Measurements from ENCODE around the gene SLC44A1. TPM values are rescaled to one million over a fixed set of nuclear protein-coding genes. Genes with fewer than 3 reads are reported as not detected.

The SLC44A1 gene
- total RNA-seq, 1 experiment from 2014 or later, result 3.7 TPM

GRCh38 chr9:105416840-105417239 lies 172.4 kb downstream of the SLC44A1 start:
- H3K9ac ChIP-seq (ENCODE audit: low read length), result no peak overlapping the region
- H3K9me3 ChIP-seq (ENCODE audit: low read length), result no peaks in the 10 kb centered on the region
- no peak overlapping the region for H3K4me3 ChIP-seq (ENCODE audit: low read length)
- no peak overlapping the region for H3K27ac ChIP-seq (ENCODE audit: low read length)
- no peaks in the 10 kb centered on the region for H3K79me2 ChIP-seq (ENCODE audit: low read length)
- no peaks in the 10 kb centered on the region for H3K9me2 ChIP-seq (replicated peaks; ENCODE audit: insufficient read depth, low read length)
- H3K4me2 ChIP-seq (ENCODE audit: low read depth, low read length, poor library complexity, severe bottlenecking), result no peak overlapping the region
- no peak for DNase-seq
- H2AFZ ChIP-seq (ENCODE audit: low read length), result no peak overlapping the region
- no peaks in the 10 kb centered on the region for H3K4me1 ChIP-seq (ENCODE audit: low read length)
- H3K36me3 ChIP-seq (ENCODE audit: insufficient read depth, low read length), result no peaks in the 10 kb centered on the region
- no peaks in the 10 kb centered on the region for H4K20me1 ChIP-seq (ENCODE audit: insufficient read depth, low read depth, low read length)
- H3K27me3 ChIP-seq (ENCODE audit: low read length), result no peaks in the 10 kb centered on the region

GRCh38 chr9:105418588-105419500 lies 174.4 kb downstream of the SLC44A1 start:
- no peak overlapping the region for H2AFZ ChIP-seq (ENCODE audit: low read length)
- no peak overlapping the region for H3K4me3 ChIP-seq (ENCODE audit: low read length)
- no peak overlapping the region for H3K27ac ChIP-seq (ENCODE audit: low read length)
- no peaks in the 10 kb centered on the region for H3K9me2 ChIP-seq (replicated peaks; ENCODE audit: insufficient read depth, low read length)
- H3K9ac ChIP-seq (ENCODE audit: low read length), result no peak overlapping the region
- H3K27me3 ChIP-seq (ENCODE audit: low read length), result no peaks in the 10 kb centered on the region
- no peaks in the 10 kb centered on the region for H3K36me3 ChIP-seq (ENCODE audit: insufficient read depth, low read length)
- no peaks in the 10 kb centered on the region for H4K20me1 ChIP-seq (ENCODE audit: insufficient read depth, low read depth, low read length)
- no peak for DNase-seq
- H3K79me2 ChIP-seq (ENCODE audit: low read length), result no peaks in the 10 kb centered on the region
- H3K9me3 ChIP-seq (ENCODE audit: low read length), result no peaks in the 10 kb centered on the region
- peaks cover 6% of the 10 kb centered on the region for H3K4me1 ChIP-seq (ENCODE audit: low read length)
- H3K4me2 ChIP-seq (ENCODE audit: low read depth, low read length, poor library complexity, severe bottlenecking), result no peak overlapping the region

- DNase-seq, result no peak
- Histone ChIP-seq H3K27me3 (ENCODE audit: low read length) (no peaks in the 10 kb centered on the region), H3K9ac (ENCODE audit: low read length) (no peak overlapping the region), H3K36me3 (ENCODE audit: insufficient read depth, low read length) (no peaks in the 10 kb centered on the region), H3K4me1 (ENCODE audit: low read length) (peaks cover 6% of the 10 kb centered on the region), H3K9me3 (ENCODE audit: low read length) (no peaks in the 10 kb centered on the region), H3K4me3 (ENCODE audit: low read length) (no peak overlapping the region), H2AFZ (ENCODE audit: low read length) (no peak overlapping the region), H4K20me1 (ENCODE audit: insufficient read depth, low read depth, low read length) (no peaks in the 10 kb centered on the region), H3K27ac (ENCODE audit: low read length) (no peak overlapping the region), H3K9me2 (replicated peaks; ENCODE audit: insufficient read depth, low read length) (no peaks in the 10 kb centered on the region), H3K4me2 (ENCODE audit: low read depth, low read length, poor library complexity, severe bottlenecking) (no peak overlapping the region), H3K79me2 (ENCODE audit: low read length) (no peaks in the 10 kb centered on the region)
These were observed 175.6 kb downstream of the SLC44A1 start for GRCh38 chr9:105419816-105420597.

GRCh38 chr9:105421154-105421553 lies 176.7 kb downstream of the SLC44A1 start:
- H3K9ac ChIP-seq (ENCODE audit: low read length), result no peak overlapping the region
- H3K9me2 ChIP-seq (replicated peaks; ENCODE audit: insufficient read depth, low read length), result no peaks in the 10 kb centered on the region
- peaks cover 10% of the 10 kb centered on the region for H3K4me1 ChIP-seq (ENCODE audit: low read length)
- H3K79me2 ChIP-seq (ENCODE audit: low read length), result no peaks in the 10 kb centered on the region
- H3K36me3 ChIP-seq (ENCODE audit: insufficient read depth, low read length), result no peaks in the 10 kb centered on the region
- no peak for DNase-seq
- H3K27ac ChIP-seq (ENCODE audit: low read length), result no peak overlapping the region
- no peaks in the 10 kb centered on the region for H4K20me1 ChIP-seq (ENCODE audit: insufficient read depth, low read depth, low read length)
- no peaks in the 10 kb centered on the region for H3K9me3 ChIP-seq (ENCODE audit: low read length)
- H2AFZ ChIP-seq (ENCODE audit: low read length), result no peak overlapping the region
- no peaks in the 10 kb centered on the region for H3K27me3 ChIP-seq (ENCODE audit: low read length)
- H3K4me3 ChIP-seq (ENCODE audit: low read length), result no peak overlapping the region
- no peak overlapping the region for H3K4me2 ChIP-seq (ENCODE audit: low read depth, low read length, poor library complexity, severe bottlenecking)

DNA sequence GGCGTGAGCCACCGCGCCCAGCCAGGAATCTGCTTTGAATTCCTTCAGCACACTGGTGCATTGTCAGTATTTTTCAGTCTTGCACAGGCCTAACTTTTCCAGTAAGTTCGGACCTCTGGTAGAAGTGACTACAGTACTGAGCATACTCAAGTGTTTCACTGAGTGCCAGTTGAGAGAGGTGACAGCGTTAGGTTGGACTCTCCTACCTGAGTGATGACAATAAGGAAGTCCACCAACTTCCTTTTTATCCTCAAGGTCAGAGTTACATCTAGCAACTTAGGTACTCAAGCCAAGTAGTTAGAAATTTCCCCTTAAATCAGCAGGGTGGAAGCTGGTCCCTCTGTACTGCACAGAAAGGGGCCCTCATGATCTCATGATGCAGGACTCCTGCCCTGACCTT lies 177.4 kb downstream of the SLC44A1 start:
- DNase-seq, result no peak
- Histone ChIP-seq H3K79me2 (ENCODE audit: low read length) (no peaks in the 10 kb centered on the region), H4K20me1 (ENCODE audit: insufficient read depth, low read depth, low read length) (no peaks in the 10 kb centered on the region), H2AFZ (ENCODE audit: low read length) (no peak overlapping the region), H3K4me3 (ENCODE audit: low read length) (no peak overlapping the region), H3K9me3 (ENCODE audit: low read length) (no peaks in the 10 kb centered on the region), H3K9me2 (replicated peaks; ENCODE audit: insufficient read depth, low read length) (no peaks in the 10 kb centered on the region), H3K36me3 (ENCODE audit: insufficient read depth, low read length) (no peaks in the 10 kb centered on the region), H3K27ac (ENCODE audit: low read length) (no peak overlapping the region), H3K27me3 (ENCODE audit: low read length) (no peaks in the 10 kb centered on the region), H3K4me2 (ENCODE audit: low read depth, low read length, poor library complexity, severe bottlenecking) (no peak overlapping the region), H3K4me1 (ENCODE audit: low read length) (peaks cover 10% of the 10 kb centered on the region), H3K9ac (ENCODE audit: low read length) (no peak overlapping the region)

DNA sequence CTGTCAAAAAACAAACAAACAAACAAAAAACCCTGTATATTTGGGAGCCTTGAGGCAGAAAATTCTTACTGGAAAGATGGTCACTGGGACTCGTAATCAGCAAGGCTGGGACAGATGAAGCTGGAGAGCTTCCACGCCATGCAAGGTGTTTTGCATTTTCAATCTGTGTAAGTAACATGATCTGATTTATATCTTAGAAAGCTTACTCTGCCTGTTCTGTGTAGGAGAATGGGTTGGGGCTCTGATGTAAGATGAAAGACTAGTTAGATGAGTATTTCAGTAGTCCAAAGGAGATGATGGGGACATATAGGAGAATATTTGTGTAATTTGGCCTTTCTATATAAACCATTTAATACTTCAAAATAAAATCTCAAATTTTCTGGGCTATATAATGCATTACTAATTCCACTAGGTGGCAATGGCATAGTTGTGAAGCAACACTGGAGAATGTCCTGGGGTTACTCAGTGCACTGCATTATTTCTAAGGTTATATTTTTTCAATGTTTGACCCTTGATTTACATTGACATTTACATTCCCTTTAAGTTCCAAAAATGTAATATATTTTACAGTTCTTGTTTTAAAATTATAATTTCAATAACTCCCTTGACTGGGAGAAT lies 181.5 kb downstream of the SLC44A1 start:
- Histone ChIP-seq H4K20me1 (ENCODE audit: insufficient read depth, low read depth, low read length) (no peaks in the 10 kb centered on the region), H3K9me3 (ENCODE audit: low read length) (no peaks in the 10 kb centered on the region), H3K4me3 (ENCODE audit: low read length) (no peak overlapping the region), H3K27me3 (ENCODE audit: low read length) (no peaks in the 10 kb centered on the region), H3K9ac (ENCODE audit: low read length) (no peak overlapping the region), H3K79me2 (ENCODE audit: low read length) (no peaks in the 10 kb centered on the region), H3K4me1 (ENCODE audit: low read length) (peaks cover 10% of the 10 kb centered on the region), H3K27ac (ENCODE audit: low read length) (no peak overlapping the region), H2AFZ (ENCODE audit: low read length) (no peak overlapping the region), H3K36me3 (ENCODE audit: insufficient read depth, low read length) (no peaks in the 10 kb centered on the region), H3K9me2 (replicated peaks; ENCODE audit: insufficient read depth, low read length) (no peaks in the 10 kb centered on the region), H3K4me2 (ENCODE audit: low read depth, low read length, poor library complexity, severe bottlenecking) (no peak overlapping the region)
- peak; percentile 70 for DNase-seq

DNA sequence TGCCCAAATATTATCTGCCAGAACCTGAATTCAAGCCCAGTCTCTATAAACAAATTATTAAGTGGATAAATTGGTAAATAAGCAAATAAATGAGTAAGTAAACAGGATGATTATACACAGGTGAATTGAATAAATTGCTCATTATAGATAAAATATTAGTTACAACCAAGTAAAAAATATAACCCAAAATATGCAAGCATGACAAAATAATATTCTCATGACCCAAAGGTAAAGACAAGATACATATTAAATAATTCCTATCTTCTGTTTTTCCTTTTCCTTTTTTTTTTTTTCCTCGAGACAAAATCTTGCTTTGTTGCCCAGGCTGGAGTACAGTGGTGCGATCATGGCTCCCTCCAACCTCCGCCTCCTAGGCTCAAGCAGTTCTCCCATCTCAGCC lies 182.2 kb downstream of the SLC44A1 start:
- Histone ChIP-seq H3K4me2 (ENCODE audit: low read depth, low read length, poor library complexity, severe bottlenecking) (no peak overlapping the region), H3K27me3 (ENCODE audit: low read length) (no peaks in the 10 kb centered on the region), H3K36me3 (ENCODE audit: insufficient read depth, low read length) (no peaks in the 10 kb centered on the region), H3K79me2 (ENCODE audit: low read length) (no peaks in the 10 kb centered on the region), H2AFZ (ENCODE audit: low read length) (no peak overlapping the region), H4K20me1 (ENCODE audit: insufficient read depth, low read depth, low read length) (no peaks in the 10 kb centered on the region), H3K4me3 (ENCODE audit: low read length) (no peak overlapping the region), H3K9me2 (replicated peaks; ENCODE audit: insufficient read depth, low read length) (no peaks in the 10 kb centered on the region), H3K4me1 (ENCODE audit: low read length) (peaks cover 10% of the 10 kb centered on the region), H3K27ac (ENCODE audit: low read length) (no peak overlapping the region), H3K9ac (ENCODE audit: low read length) (no peak overlapping the region), H3K9me3 (ENCODE audit: low read length) (no peaks in the 10 kb centered on the region)
- no peak for DNase-seq
